ENCODE results near the gene SART3.

SART3 gene

GRCh38 chr12:108505129-108505528, 55.8 kb downstream of the SART3 start:
- H3K27me3 ChIP-seq (replicated peaks; ENCODE audit: control insufficient read depth, insufficient read depth, low read length) = no peaks in the 10 kb centered on the region
- H3K36me3 ChIP-seq (ENCODE audit: control insufficient read depth, insufficient read depth, low read length) = no peaks in the 10 kb centered on the region
- no peak overlapping the region for H3K4me3 ChIP-seq (replicated peaks; ENCODE audit: low read depth, low read length)
- no peak for TF ChIP-seq CTCF (IDR thresholded peaks at IDR 0.05; ENCODE audit: insufficient read depth, low read length, poor library complexity, severe bottlenecking)
- no peak for DNase-seq (ENCODE audit: extremely low read depth, insufficient read length)

- Histone ChIP-seq H3K27me3 (replicated peaks; ENCODE audit: control insufficient read depth, insufficient read depth, low read length) (no peaks in the 10 kb centered on the region), H3K36me3 (ENCODE audit: control insufficient read depth, insufficient read depth, low read length) (no peaks in the 10 kb centered on the region), H3K4me3 (replicated peaks; ENCODE audit: low read depth, low read length) (no peak overlapping the region)
- TF ChIP-seq CTCF (IDR thresholded peaks at IDR 0.05; ENCODE audit: insufficient read depth, low read length, poor library complexity, severe bottlenecking) = no peak
- DNase-seq (ENCODE audit: extremely low read depth, insufficient read length) = no peak
Observed at GRCh38 chr12:108502922-108503321, 58.1 kb downstream of the SART3 start.

- no peak for TF ChIP-seq CTCF (IDR thresholded peaks at IDR 0.05; ENCODE audit: insufficient read depth, low read length, poor library complexity, severe bottlenecking)
- no peaks in the 10 kb centered on the region for H3K36me3 ChIP-seq (ENCODE audit: control insufficient read depth, insufficient read depth, low read length)
- H3K4me3 ChIP-seq (replicated peaks; ENCODE audit: low read depth, low read length) = no peak overlapping the region
- no peak for DNase-seq (ENCODE audit: extremely low read depth, insufficient read length)
- H3K27me3 ChIP-seq (replicated peaks; ENCODE audit: control insufficient read depth, insufficient read depth, low read length) = no peaks in the 10 kb centered on the region; the same call in none of the 2 replicates
Observed at GRCh38 chr12:108498136-108498535, 62.8 kb downstream of the SART3 start.

GRCh38 chr12:108495823-108496579, 65.0 kb downstream of the SART3 start:
- Histone ChIP-seq H3K27me3 (replicated peaks; ENCODE audit: control insufficient read depth, insufficient read depth, low read length) (no peaks in the 10 kb centered on the region; the same call in none of the 2 replicates), H3K4me3 (replicated peaks; ENCODE audit: low read depth, low read length) (no peak overlapping the region), H3K36me3 (ENCODE audit: control insufficient read depth, insufficient read depth, low read length) (no peaks in the 10 kb centered on the region)
- TF ChIP-seq CTCF (IDR thresholded peaks at IDR 0.05; ENCODE audit: insufficient read depth, low read length, poor library complexity, severe bottlenecking) = no peak
- no peak for DNase-seq (ENCODE audit: extremely low read depth, insufficient read length)

GRCh38 chr12:108495054-108495453, 65.9 kb downstream of the SART3 start:
- DNase-seq (ENCODE audit: extremely low read depth, insufficient read length) = no peak
- H3K36me3 ChIP-seq (ENCODE audit: control insufficient read depth, insufficient read depth, low read length) = no peaks in the 10 kb centered on the region
- no peak overlapping the region for H3K4me3 ChIP-seq (replicated peaks; ENCODE audit: low read depth, low read length)
- H3K27me3 ChIP-seq (replicated peaks; ENCODE audit: control insufficient read depth, insufficient read depth, low read length) = no peaks in the 10 kb centered on the region; the same call in none of the 2 replicates
- TF ChIP-seq CTCF (IDR thresholded peaks at IDR 0.05; ENCODE audit: insufficient read depth, low read length, poor library complexity, severe bottlenecking) = peak; percentile 73
